Measurements from ENCODE around the gene AUTS2. TPM values are rescaled to one million over a fixed set of nuclear protein-coding genes. Genes with fewer than 3 reads are reported as not detected.

Gene AUTS2
- total RNA-seq, 1 experiment from 2014 or later, result 256 TPM

DNA sequence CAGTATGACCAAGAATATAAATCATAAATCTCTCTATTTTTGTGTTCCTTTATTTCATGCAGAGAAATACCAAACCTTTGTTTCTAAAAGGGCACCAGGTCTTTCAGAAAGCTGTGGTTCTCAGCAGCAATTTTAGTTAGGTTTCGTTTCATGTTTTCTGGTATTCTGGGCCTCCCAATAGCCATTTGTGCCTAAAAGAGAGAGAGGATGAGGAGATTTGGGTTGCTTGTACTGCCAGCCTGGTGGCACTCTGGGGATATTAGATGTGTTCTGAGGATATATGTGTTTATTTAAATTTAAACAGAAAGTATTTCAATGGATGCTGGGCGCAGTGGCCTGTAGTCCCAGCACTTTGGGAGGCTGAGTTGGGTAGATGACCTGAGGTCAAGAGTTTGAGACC is 471.7 kb downstream of the AUTS2 start:
- no peaks in the 10 kb centered on the region for H4K20me1 ChIP-seq (ENCODE audit: control insufficient read depth, insufficient read depth, insufficient read length)
- H3K56ac ChIP-seq (ENCODE audit: insufficient read length, low read depth, low read length), result no peak overlapping the region
- no peaks in the 10 kb centered on the region for H3K27me3 ChIP-seq (ENCODE audit: insufficient read depth, low read length)
- H3K9me3 ChIP-seq (ENCODE audit: control insufficient read depth, low read depth, low read length), result no peaks in the 10 kb centered on the region
- no peaks in the 10 kb centered on the region for H3K79me1 ChIP-seq (ENCODE audit: insufficient read depth, low read depth, low read length, poor library complexity, severe bottlenecking)
- H3K27ac ChIP-seq (ENCODE audit: insufficient read length, low read depth, low read length), result no peak overlapping the region
- H3K18ac ChIP-seq (ENCODE audit: insufficient read length, low read depth, low read length), result no peak overlapping the region
- H2BK5ac ChIP-seq (ENCODE audit: insufficient read length, low read length), result no peak overlapping the region
- Mint-ChIP-seq H3K36me3 (ENCODE audit: insufficient read depth in 1 of 3, low read depth in 3 of 3) (no peaks in the 10 kb centered on the region), H3K27ac (peak overlapping the region in 1 of 3 experiments; percentile 40; a peak in 1 of 7 replicates), H3K4me3 (no peak overlapping the region), H3K27me3 (ENCODE audit: low read depth) (no peaks in the 10 kb centered on the region), H3K4me1 (no peaks in the 10 kb centered on the region), H3K9me3 (no peaks in the 10 kb centered on the region)
- no peak overlapping the region for H2BK120ac ChIP-seq (ENCODE audit: low read depth, low read length, poor library complexity, severe bottlenecking)
- H4K5ac ChIP-seq (ENCODE audit: insufficient read length, low read depth, low read length), result no peak overlapping the region
- no CpG with 5 or more reads among the region's 2 CpGs for WGBS (ENCODE audit: extremely low coverage, insufficient read length, low lambda C conversion rate)
- no peak overlapping the region for H3K14ac ChIP-seq (ENCODE audit: insufficient read depth, low read length)
- no peak overlapping the region for H2BK15ac ChIP-seq (ENCODE audit: low read depth, low read length)
- no peaks in the 10 kb centered on the region for H3K4me1 ChIP-seq (ENCODE audit: insufficient read depth, low read length)
- no peak overlapping the region for H4K91ac ChIP-seq (ENCODE audit: insufficient read length, low read depth, low read length)
- no peak overlapping the region for H4K8ac ChIP-seq (replicated peaks; ENCODE audit: insufficient read length, low read depth, low read length)
- H2AFZ ChIP-seq (ENCODE audit: low read length), result no peak overlapping the region
- H3K23me2 ChIP-seq (ENCODE audit: insufficient read length, low read depth, low read length, poor library complexity, severe bottlenecking), result no peaks in the 10 kb centered on the region
- TF ChIP-seq, protein P1, sequence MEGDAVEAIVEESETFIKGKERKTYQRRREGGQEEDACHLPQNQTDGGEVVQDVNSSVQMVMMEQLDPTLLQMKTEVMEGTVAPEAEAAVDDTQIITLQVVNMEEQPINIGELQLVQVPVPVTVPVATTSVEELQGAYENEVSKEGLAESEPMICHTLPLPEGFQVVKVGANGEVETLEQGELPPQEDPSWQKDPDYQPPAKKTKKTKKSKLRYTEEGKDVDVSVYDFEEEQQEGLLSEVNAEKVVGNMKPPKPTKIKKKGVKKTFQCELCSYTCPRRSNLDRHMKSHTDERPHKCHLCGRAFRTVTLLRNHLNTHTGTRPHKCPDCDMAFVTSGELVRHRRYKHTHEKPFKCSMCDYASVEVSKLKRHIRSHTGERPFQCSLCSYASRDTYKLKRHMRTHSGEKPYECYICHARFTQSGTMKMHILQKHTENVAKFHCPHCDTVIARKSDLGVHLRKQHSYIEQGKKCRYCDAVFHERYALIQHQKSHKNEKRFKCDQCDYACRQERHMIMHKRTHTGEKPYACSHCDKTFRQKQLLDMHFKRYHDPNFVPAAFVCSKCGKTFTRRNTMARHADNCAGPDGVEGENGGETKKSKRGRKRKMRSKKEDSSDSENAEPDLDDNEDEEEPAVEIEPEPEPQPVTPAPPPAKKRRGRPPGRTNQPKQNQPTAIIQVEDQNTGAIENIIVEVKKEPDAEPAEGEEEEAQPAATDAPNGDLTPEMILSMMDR (conservative IDR thresholded peaks at IDR 0.05), result no peak
- no peak overlapping the region for H3K23ac ChIP-seq (ENCODE audit: insufficient read length, low read depth, low read length)
- H3K79me2 ChIP-seq (ENCODE audit: insufficient read depth, low read length), result no peaks in the 10 kb centered on the region
- no peak overlapping the region for H3K4me2 ChIP-seq (ENCODE audit: insufficient read depth, insufficient read length, low read length)
- no peak overlapping the region for H2AK5ac ChIP-seq (ENCODE audit: insufficient read length, low read length)
- H3K9ac ChIP-seq (ENCODE audit: extremely low read depth, insufficient read length, low read length), result no peak overlapping the region
- no peak overlapping the region for H3T11ph ChIP-seq (ENCODE audit: low read length)
- H2BK12ac ChIP-seq (ENCODE audit: insufficient read length, low read depth, low read length), result no peak overlapping the region
- no peak overlapping the region for H3K4ac ChIP-seq (ENCODE audit: low read depth, low read length)
- DNase-seq, result no peak
- no peak overlapping the region for H2BK20ac ChIP-seq (ENCODE audit: low read depth, low read length, poor library complexity, severe bottlenecking)

Data from H9 (cell line).